ENCODE results near the gene ARFRP1.

ARFRP1 gene

DNA sequence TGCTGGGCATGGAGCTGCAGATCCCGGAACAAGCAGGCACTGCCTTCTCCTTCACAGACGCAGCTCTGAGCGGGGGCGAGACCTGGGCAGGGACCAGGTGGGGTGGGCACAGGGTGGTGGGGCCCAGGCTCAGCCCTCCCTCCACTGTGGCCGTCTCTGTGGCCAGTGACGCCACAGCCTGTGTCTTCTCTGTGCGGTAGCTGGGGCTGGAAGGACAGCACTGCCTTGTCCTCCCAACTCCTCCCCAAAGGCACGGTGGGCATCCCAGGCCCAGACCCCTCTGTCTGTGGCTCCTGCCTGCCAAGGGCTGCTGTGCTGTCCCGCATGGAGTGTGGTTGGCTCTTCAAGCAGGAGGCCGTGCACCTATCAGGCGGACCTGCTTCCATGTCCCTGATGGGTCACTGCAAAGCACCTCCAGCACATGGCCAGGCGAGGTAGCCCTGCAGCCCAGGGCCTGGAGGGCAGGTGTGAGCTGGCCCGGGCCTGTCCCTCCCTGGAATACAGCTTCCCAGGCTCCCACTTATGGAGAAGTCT is 26.1 kb downstream of the ARFRP1 start:
- no peak overlapping the region for H3K9ac ChIP-seq
- no peaks in the 10 kb centered on the region for H3K79me2 ChIP-seq (ENCODE audit: insufficient read depth, low read depth)
- H2AFZ ChIP-seq (ENCODE audit: low read depth): no peak overlapping the region
- H4K20me1 ChIP-seq (ENCODE audit: insufficient read depth): no peaks in the 10 kb centered on the region
- H3K27ac ChIP-seq: no peak overlapping the region
- no peaks in the 10 kb centered on the region for H3K36me3 ChIP-seq (ENCODE audit: insufficient read depth)
- no peaks in the 10 kb centered on the region for H3K4me1 ChIP-seq (ENCODE audit: low read depth, poor library complexity, severe bottlenecking)
- no peaks in the 10 kb centered on the region for H3K27me3 ChIP-seq (ENCODE audit: insufficient read depth, low read depth)
- no peak overlapping the region for H3K4me3 ChIP-seq (IDR thresholded peaks at IDR 0.05; ENCODE audit: insufficient read depth, low read depth, low read length)
- TF ChIP-seq, protein P1, sequence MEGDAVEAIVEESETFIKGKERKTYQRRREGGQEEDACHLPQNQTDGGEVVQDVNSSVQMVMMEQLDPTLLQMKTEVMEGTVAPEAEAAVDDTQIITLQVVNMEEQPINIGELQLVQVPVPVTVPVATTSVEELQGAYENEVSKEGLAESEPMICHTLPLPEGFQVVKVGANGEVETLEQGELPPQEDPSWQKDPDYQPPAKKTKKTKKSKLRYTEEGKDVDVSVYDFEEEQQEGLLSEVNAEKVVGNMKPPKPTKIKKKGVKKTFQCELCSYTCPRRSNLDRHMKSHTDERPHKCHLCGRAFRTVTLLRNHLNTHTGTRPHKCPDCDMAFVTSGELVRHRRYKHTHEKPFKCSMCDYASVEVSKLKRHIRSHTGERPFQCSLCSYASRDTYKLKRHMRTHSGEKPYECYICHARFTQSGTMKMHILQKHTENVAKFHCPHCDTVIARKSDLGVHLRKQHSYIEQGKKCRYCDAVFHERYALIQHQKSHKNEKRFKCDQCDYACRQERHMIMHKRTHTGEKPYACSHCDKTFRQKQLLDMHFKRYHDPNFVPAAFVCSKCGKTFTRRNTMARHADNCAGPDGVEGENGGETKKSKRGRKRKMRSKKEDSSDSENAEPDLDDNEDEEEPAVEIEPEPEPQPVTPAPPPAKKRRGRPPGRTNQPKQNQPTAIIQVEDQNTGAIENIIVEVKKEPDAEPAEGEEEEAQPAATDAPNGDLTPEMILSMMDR (conservative IDR thresholded peaks at IDR 0.05; ENCODE audit: low read depth, low read length): no peak
- H3K4me2 ChIP-seq: no peak overlapping the region

- H3K4me3 ChIP-seq (IDR thresholded peaks at IDR 0.05; ENCODE audit: insufficient read depth, low read depth, low read length): no peak overlapping the region
- TF ChIP-seq, protein P1 (conservative IDR thresholded peaks at IDR 0.05; ENCODE audit: low read depth, low read length): no peak
- H3K79me2 ChIP-seq (ENCODE audit: insufficient read depth, low read depth): no peaks in the 10 kb centered on the region
- no peak overlapping the region for H2AFZ ChIP-seq (ENCODE audit: low read depth)
- H3K27ac ChIP-seq: no peak overlapping the region
- no peak overlapping the region for H3K4me2 ChIP-seq
- H3K27me3 ChIP-seq (ENCODE audit: insufficient read depth, low read depth): no peaks in the 10 kb centered on the region
- H3K36me3 ChIP-seq (ENCODE audit: insufficient read depth): no peaks in the 10 kb centered on the region
- H3K9ac ChIP-seq: no peak overlapping the region
- H4K20me1 ChIP-seq (ENCODE audit: insufficient read depth): no peaks in the 10 kb centered on the region
- no peaks in the 10 kb centered on the region for H3K4me1 ChIP-seq (ENCODE audit: low read depth, poor library complexity, severe bottlenecking)
Observed at GRCh38 chr20:63680857-63681608, 26.7 kb downstream of the ARFRP1 start.

GRCh38 chr20:63680427-63680826 is 27.3 kb downstream of the ARFRP1 start:
- no peak overlapping the region for H3K27ac ChIP-seq

GRCh38 chr20:63679799-63680305 is 27.9 kb downstream of the ARFRP1 start:
- Histone ChIP-seq H4K20me1 (ENCODE audit: insufficient read depth) (no peaks in the 10 kb centered on the region), H3K79me2 (ENCODE audit: insufficient read depth, low read depth) (no peaks in the 10 kb centered on the region), H3K4me1 (ENCODE audit: low read depth, poor library complexity, severe bottlenecking) (no peaks in the 10 kb centered on the region), H2AFZ (ENCODE audit: low read depth) (no peak overlapping the region), H3K4me2 (no peak overlapping the region), H3K4me3 (IDR thresholded peaks at IDR 0.05; ENCODE audit: insufficient read depth, low read depth, low read length) (no peak overlapping the region), H3K36me3 (ENCODE audit: insufficient read depth) (no peaks in the 10 kb centered on the region), H3K27ac (no peak overlapping the region), H3K27me3 (ENCODE audit: insufficient read depth, low read depth) (no peaks in the 10 kb centered on the region), H3K9ac (no peak overlapping the region)
- TF ChIP-seq, protein P1 (conservative IDR thresholded peaks at IDR 0.05; ENCODE audit: low read depth, low read length): no peak

More at GRCh38 chr20:63680427-63680826, 27.3 kb downstream of the ARFRP1 start:
- Histone ChIP-seq H2AFZ (ENCODE audit: low read depth) (no peak overlapping the region), H3K27me3 (ENCODE audit: insufficient read depth, low read depth) (no peaks in the 10 kb centered on the region), H3K79me2 (ENCODE audit: insufficient read depth, low read depth) (no peaks in the 10 kb centered on the region), H3K4me1 (ENCODE audit: low read depth, poor library complexity, severe bottlenecking) (no peaks in the 10 kb centered on the region), H3K4me3 (IDR thresholded peaks at IDR 0.05; ENCODE audit: insufficient read depth, low read depth, low read length) (no peak overlapping the region), H4K20me1 (ENCODE audit: insufficient read depth) (no peaks in the 10 kb centered on the region), H3K9ac (no peak overlapping the region), H3K4me2 (no peak overlapping the region), H3K36me3 (ENCODE audit: insufficient read depth) (no peaks in the 10 kb centered on the region)
- TF ChIP-seq, protein P1 (conservative IDR thresholded peaks at IDR 0.05; ENCODE audit: low read depth, low read length): no peak

Measured in KMS-11 (cell line).